Activated naive CD4-positive, alpha-beta T cell treated with anti-CD3 and anti-CD28 coated beads, Interleukin-2, amount 10 ng/mL, durations not matched to agents 7 days and 5 days (primary cell): ENCODE data around the gene MADD.

Experiments
- CTCF ChIA-PET: fragments of 350-600 bp; sonication (Branson Sonifier 250); formaldehyde crosslinking; loops from one replicate; lab custom pipeline; 2021; ENCODE audit warnings: antibody characterized with exemption; lab: Charles Lee
- DNase-seq: peaks from one replicate; pipeline ENCODE4 v3.0.0-alpha.2; 2020
- H3K27ac Mint-ChIP-seq: one replicate; pipeline ENCODE4 v1.8.0; 2021; ENCODE audit warnings: mild to moderate bottlenecking, moderate library complexity, mixed read lengths
- H3K27me3 Mint-ChIP-seq: one replicate; pipeline ENCODE4 v1.8.0; 2021; ENCODE audit warnings: mild to moderate bottlenecking, mixed read lengths
- H3K36me3 Mint-ChIP-seq: one replicate; pipeline ENCODE4 v1.8.0; 2021; ENCODE audit warnings: mixed read lengths
- H3K4me1 Mint-ChIP-seq: one replicate; pipeline ENCODE4 v1.8.0; 2021; ENCODE audit warnings: mixed read lengths
- H3K4me3 Mint-ChIP-seq: one replicate; pipeline ENCODE4 v1.8.0; 2021; ENCODE audit warnings: mild to moderate bottlenecking, moderate library complexity, mixed read lengths
- H3K9me3 Mint-ChIP-seq: one replicate; pipeline ENCODE4 v1.8.0; 2021; ENCODE audit warnings: mixed read lengths

The MADD gene

GRCh38 chr11:47379317-47379716 is 109.4 kb downstream of the MADD start:
- H3K4me1 Mint-ChIP-seq: peaks cover 4% of the 10 kb centered on the region
- H3K9me3 Mint-ChIP-seq: no peaks in the 10 kb centered on the region
- DNase-seq: no peak
- H3K27ac Mint-ChIP-seq: no peak overlapping the region
- peaks cover 10% of the 10 kb centered on the region for H3K27me3 Mint-ChIP-seq
- no peak overlapping the region for H3K4me3 Mint-ChIP-seq
- no peaks in the 10 kb centered on the region for H3K36me3 Mint-ChIP-seq
- CTCF ChIA-PET: interaction anchor here (0.8 to 1.2 kb wide), 2 partner anchors 33 to 76 kb away, joined by 3 read pairs; no protein-coding TSS in a partner anchor
